HG03103 (cell line): ENCODE measurements around the gene RBBP4.
"Not testable (repeated sequence)": the region's sequence is repeated elsewhere in the genome, so short reads cannot be mapped to it uniquely, and the experiment has no call there.

ENCODE experiments used
- ATAC-seq: cut with Tn5 transposase; IDR thresholded peaks from one replicate; pipeline ENCODE4 v1.9.1; 2021; ENCODE audit warnings: low read depth; ENCODE audit not compliant: unreplicated experiment

Gene RBBP4

DNA sequence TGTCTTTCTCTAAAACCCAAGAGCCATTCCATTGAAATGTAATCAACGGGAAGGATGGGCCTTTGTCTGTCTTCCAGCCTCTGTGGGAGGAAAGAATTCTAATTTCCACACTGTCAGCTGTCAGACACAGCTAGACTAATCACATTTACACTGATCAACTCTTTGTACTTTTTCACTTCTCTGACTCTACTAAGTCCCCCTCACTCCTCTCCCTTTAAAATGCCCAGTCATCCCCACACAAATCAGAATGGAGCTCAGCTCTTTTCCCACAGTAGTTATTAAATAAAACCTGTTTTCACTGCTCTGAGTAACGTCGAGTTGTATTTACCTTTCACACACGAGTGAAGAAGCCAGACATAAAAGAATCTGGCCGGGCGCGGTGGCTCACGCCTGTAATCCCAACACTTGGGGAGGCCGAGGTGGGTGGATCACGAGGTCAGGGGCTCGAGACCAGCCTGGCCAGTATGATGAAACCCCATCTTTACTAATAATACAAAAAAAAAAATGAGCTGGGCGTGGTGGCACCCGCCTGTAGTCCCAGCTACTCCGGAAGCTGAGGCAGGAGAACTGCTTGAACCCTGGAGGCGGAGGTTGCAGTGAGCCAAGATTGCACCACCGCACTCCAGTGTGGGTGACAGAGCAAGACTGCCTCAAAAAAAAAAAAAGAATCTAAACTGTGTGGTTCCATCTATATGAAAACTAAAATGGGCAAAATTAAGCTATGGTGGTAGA, 13.9 kb upstream of the RBBP4 start:
- no peak for ATAC-seq

GRCh38 chr1:32639489-32640075, 11.4 kb upstream of the RBBP4 start:
- no peak for ATAC-seq

DNA sequence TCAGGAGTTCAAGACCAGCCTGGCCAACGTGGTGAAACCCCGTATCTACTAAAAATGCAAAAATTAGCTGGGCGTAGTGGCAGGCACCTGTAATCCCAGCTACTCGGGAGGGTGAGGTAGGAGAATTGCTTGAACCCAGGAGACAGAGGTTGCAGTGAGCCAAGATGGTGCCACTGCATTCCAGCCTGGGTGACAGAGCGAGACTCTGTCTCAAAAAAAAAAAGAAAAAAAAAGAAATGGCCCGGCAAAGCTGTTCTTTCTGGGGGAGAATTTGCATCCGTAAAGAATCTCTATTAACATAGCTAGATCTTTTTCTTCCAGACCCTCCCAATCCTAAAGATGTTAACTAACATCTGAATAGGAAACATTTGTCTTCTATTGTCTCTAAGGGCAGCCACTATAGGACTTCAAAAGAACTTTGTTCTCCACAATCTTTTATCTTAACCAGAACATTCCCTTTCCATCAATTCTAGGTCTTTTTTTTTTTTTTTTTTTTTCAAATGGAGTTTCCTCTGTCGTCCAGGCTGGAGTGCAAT, 8.6 kb upstream of the RBBP4 start:
- not testable (repeated sequence) for ATAC-seq

DNA sequence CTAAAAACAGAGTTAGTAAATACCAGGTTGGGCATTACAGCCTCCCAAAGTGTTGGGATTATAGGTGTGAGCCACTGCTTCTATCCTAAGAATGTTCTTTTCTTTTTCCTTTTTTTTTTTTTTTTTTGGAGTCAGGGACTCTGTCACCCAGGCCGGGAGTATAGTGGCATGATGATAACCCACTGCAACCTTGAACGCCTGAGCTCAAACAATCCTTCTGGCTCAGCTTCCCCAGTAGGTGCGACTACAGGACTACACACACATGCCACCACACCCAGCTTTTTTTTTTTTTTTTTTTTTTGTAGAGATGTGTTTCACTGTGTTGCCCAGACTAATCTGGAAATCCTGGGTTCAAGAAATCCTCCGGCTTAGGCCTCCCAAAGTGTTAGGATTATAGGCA, 6.6 kb upstream of the RBBP4 start:
- no peak for ATAC-seq

DNA sequence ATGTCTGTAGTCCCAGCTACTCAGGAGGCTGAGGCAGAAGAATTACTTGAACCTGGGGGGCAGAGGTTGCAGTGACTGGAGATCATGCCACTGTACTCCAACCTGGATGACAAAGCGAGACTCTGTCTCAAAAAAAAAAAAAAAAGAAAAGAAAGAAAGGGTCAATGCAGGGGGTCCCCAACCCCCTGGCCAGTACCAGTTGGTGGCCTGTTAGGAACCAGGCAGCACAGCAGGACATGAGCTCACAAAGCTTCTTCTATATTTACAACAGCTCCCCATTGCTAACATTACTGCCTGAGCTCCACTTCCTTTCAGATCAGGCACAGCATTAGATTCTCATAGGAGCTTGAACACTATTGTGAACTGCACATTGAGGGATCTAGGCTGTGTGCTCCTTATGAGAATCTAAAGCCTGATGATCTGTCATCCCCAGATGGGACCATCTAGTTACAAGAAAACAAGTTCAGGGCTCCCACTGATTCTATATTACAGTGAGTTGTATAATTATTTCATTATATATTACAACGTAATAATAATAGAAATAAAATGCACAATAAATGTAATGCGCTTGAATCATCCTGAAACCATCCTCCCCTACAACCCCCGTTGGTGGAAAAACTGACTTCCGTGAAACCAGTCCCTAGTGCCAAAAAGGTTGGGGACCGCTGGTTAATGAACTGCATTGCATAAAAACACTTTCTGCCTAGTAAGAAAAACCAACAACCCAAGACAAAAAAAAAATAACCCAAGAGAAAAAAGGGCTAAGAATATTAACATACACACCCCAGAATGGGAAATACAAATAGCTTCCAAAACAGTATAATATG, 3.5 kb upstream of the RBBP4 start:
- ATAC-seq, result no peak

DNA sequence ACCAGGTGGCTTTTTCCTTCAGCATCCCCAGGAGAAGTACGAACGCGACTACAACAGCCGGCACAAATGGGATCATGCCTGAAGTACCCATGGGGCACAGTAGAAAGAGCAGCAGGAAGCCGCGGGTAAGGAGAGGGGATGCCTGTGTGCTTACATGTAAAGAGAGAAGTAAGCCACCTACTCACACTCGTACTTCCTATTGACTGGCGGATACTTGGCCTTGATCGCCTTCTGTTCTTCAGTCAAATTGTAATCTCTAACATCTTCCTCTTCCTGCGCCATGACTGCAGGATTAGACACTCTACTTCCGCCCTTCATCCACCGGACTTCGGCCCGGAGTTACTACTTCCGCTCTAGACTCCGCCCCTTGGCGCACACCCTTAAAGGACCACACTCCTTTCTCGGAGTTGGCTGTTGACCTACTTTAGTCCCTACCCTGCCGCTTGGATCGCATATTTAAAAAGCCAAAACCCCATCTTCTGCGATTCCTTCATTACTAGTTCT, 708 bp upstream of the RBBP4 start, which contains the start of gene ZBTB8OS:
ZBTB8OS (minus strand) TSS at position 303 of the 504 bp plus-strand sequence; CDS start at position 282, 21 bp downstream.
- ATAC-seq, result peak; percentile 52

- no peak for ATAC-seq
Observed at GRCh38 chr1:32651461-32652073, 559 bp downstream of the RBBP4 start.

DNA sequence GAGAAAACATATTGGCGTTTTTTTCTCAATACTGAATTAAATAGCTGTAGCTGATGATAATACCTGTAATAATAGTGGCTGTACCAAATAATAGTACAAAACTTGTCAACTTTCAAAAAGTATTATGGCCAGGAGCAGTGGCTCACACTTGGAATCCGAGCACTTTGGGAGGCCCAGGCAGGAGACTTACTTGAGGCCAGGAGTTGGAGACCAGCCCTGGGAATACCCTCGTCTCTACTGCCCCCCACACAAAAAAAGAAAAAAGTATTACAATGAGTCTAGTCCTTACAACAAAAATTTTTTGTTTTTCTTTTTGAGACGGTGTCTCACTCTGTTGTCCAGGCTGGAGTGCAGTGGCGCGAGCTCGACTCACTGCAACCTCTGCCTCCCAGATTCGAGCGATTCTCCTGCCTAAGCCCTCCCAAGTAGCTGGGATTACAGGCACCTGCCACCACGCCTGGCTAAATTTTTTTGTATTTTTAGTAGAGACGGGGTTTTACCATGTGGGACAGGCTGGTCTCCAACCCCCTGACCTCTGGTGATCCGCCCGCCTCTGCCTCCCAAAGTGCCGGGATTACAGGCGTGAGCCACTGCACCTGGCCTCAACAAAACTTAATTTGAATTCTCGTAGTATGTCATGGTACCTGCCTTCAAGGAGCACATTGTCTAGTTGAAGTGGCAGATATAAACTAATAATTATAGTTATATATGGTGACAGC, 1.4 kb downstream of the RBBP4 start:
- no peak for ATAC-seq

- ATAC-seq, result no peak
Observed at GRCh38 chr1:32659581-32659980, 8.6 kb downstream of the RBBP4 start.

- ATAC-seq, result no peak
Observed at GRCh38 chr1:32665915-32666314, 14.9 kb downstream of the RBBP4 start.

DNA sequence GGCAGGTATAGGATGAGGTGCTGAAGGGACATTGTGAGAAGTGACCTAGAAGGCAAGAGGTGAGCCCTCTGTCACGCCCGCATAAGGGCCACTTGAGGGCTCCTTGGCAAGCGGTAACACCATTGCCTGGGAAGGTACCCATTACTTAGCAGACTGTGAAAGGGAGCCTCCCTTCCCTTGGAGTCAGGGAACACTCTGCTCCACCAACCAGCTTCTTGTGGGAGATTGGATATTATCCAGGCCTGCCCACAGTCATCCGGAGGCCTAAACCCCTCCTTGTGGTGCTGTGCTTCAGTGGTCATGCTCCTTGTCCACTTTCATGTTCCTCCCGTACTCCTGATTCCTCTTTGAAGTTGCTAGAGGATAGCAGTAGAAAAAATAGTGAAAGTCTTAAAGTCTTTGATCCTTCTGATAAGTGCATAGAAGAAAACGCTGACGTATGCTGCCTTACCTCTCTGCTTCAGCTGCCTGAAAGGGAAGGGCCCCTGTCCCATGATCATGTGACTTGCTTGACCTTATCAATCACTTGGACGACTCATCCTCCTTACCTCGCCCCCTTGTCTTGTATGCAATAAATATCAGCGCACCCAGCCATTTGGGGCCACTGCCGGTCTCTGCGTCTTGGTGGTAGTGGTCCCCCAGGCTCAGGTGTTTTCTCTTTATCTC, 16.0 kb downstream of the RBBP4 start:
- ATAC-seq, result no peak

DNA sequence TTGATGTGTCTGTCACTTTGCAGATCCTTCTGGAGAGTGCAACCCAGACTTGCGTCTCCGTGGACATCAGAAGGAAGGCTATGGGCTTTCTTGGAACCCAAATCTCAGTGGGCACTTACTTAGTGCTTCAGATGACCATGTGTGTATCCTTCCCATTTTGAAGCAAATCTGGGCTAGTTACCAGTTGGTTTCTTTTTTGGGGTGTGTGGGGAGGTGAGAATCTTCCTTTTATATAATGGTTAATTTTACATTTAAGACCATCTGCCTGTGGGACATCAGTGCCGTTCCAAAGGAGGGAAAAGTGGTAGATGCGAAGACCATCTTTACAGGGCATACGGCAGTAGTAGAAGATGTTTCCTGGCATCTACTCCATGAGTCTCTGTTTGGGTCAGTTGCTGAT, 17.7 kb downstream of the RBBP4 start:
- ATAC-seq, result not testable (repeated sequence)

DNA sequence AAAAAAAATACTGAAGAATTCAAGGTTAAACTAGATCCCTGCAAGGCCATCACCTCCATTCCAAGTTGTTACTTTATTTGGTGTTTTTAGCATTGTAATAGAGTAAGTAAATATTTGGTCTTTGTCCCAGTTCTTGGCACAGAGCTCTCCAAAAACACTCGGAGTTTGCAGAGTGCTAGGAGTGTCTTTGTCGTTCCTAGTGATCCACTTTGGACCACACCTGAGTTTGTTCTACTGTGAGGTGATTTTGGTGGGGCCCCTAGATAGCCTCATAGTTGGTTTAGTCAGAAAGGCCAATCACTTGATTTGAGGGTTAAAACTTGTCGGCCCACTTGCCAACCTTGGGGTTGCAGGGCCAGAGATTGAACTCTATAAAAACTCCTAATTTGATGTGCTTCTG, 25.9 kb downstream of the RBBP4 start:
- ATAC-seq, result no peak

DNA sequence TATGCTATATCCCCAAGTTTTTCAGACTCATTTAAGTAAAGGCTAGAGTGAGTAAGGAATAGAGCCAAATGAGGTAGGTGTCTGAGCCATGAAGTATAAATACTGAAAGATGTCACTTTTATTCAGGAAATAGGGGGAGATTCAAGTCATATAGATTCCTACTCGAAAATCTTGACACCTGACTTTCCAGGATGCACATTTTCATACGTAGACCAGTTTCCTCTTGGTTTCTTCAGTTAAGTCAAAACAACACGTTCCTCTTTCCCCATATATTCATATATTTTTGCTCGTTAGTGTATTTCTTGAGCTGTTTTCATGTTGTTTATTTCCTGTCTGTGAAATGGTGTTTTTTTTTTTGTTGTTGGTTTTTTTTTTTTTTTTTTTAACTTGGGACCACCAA, 29.0 kb downstream of the RBBP4 start:
- ATAC-seq, result not testable (repeated sequence)

DNA sequence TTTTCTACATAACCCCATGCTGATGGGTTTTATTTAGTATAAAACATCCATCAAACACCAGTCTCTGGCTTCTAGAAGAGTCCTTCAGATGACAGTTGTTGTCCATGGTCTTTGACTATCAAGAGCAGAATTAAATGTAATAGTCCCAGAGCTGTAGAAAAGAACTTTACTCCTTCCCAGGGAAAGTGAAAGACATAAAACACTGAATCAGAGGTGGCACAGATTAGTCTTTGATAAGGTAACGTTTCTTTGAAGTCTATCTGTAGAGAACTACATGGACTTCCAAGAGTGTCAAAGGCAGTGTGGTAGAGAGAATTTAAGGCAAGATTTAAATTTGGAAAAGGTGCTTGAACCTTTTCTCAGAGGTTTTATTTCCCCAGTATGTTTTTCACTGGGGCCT, 29.6 kb downstream of the RBBP4 start:
- ATAC-seq, result no peak

DNA sequence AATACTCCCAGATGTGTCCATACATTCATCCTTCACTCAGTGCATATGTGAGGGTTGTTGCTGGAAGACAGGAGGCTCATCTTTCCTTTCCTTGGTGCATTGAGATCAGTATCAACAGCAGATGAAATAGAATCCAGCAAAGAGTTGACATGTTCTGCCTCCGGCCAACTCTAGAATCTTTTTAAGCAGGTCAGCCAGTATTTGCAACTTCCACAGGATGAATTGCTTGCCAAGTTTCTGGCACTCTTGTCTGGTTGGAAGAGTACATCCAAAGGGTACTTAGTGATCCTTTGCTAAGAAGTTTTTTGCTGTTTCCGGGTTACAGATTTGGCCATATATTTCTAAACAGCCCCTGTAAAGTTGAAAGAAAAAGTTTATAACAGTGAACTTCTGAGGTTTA, 30.5 kb downstream of the RBBP4 start:
- ATAC-seq, result no peak

GRCh38 chr1:32681999-32682398, 31.0 kb downstream of the RBBP4 start:
- ATAC-seq, result no peak

GRCh38 chr1:32683397-32683796, 32.4 kb downstream of the RBBP4 start:
- ATAC-seq, result no peak

DNA sequence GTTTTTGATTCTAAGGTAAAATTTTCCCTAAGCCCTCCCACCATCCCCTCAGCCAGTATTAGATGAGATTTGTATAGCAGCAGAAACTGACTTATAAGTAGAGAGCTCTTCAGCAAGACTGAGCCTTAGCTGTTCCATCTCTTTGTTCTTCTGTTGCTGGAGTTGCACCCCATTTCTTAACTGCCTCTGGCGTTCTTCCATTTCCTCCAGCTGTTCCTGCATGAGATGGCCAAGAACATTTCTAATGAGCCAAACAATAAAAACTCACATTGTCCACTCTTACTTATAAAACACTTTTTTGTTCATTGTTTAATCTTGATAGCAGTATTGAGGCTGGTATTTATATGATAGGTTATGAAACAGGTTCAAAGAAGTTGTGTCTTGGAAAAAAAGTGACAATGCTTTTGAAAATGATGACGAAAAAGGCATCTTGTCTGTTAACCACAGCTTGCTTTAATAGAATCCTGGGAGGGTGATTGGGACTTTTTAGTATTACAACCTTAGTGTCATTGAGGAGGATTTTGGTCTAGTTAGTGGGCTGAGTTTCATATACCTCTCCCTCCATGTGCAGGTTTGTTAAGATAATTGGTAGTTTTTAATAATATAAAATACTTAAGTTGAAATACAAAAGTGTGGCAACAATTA, 33.3 kb downstream of the RBBP4 start:
- no peak for ATAC-seq
